Measurements from ENCODE around the gene XYLB. TPM values are rescaled to one million over a fixed set of nuclear protein-coding genes. Genes with fewer than 3 reads are reported as not detected.
"Not testable (repeated sequence)": the region's sequence is repeated elsewhere in the genome, so short reads cannot be mapped to it uniquely, and the experiment has no call there.

Gene XYLB
- total RNA-seq, 1 donor from 2014 or later, result 6.9 TPM

DNA sequence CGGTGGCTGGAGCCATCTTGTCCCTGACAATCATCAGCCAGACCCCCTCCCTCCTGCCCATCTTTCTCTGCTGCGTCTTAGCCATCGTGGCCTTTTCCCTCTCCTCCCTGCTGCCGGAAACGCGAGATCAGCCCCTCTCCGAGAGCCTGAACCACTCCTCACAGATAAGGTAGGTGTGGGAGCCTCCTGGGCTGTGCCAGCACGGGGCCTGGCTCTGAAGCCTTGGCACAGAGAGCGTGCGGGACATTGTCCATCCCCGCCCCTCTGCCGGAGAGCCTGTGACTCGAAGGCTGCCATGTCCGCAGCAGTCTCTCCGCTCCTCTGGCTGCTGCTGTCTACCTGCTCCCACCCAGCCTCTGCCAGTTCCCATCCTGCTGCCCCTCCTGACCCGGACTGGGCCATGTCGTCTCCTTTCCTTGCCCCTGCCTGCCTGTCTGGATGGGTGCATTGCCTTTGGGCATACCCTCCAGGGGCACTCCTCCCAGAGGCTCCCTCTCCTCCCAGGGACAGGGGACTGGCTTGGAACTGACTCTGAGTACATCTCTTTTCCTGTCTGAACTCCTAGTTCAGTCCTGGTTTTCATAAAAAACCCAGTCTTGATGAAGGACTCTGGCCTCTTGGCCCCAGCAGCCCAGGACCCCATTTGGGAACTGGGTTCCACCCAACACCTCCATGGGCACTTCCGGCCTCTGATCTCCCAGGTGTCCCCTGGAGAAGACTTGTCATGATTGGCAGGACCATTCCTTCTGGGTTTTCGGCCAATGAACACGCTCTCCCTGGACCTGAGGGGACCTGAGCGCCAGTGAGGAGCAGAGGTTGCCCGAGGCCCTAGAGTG lies 30.0 kb upstream of the XYLB start:
- no peaks in the 10 kb centered on the region for H3K27me3 ChIP-seq
- H3F3A ChIP-seq (ENCODE audit: low read depth), result peaks cover 9% of the 10 kb centered on the region
- DNase-seq (ENCODE audit: low spot score), result no peak
- Mint-ChIP-seq H3K27ac (no peak overlapping the region), H3K27me3 (ENCODE audit: insufficient read depth, low read depth) (peaks cover 7% of the 10 kb centered on the region), H3K36me3 (no peaks in the 10 kb centered on the region), H3K9me3 (no peaks in the 10 kb centered on the region), H3K4me3 (no peak overlapping the region), H3K4me1 (peaks cover 25% of the 10 kb centered on the region)
- H3K36me3 ChIP-seq, result no peaks in the 10 kb centered on the region
- H3K9ac ChIP-seq, result no peak overlapping the region
- no peaks in the 10 kb centered on the region for H3K9me3 ChIP-seq (ENCODE audit: low read depth)
- H4K20me1 ChIP-seq (ENCODE audit: low read depth), result no peaks in the 10 kb centered on the region
- H3K79me2 ChIP-seq (ENCODE audit: low read depth), result no peaks in the 10 kb centered on the region
- no peak for TF ChIP-seq EZH2 (IDR thresholded peaks at IDR 0.05)
- TF ChIP-seq CTCF (IDR thresholded peaks at IDR 0.05), result no peak
- no peak for TF ChIP-seq EZH2phosphoT487 (IDR thresholded peaks at IDR 0.05)
- H3K4me1 ChIP-seq, result peaks cover 17% of the 10 kb centered on the region
- H2AFZ ChIP-seq (replicated peaks), result no peak overlapping the region
- no peak overlapping the region for H3K4me2 ChIP-seq
- H3K4me3 ChIP-seq, result no peak overlapping the region
- no peak overlapping the region for H3K27ac ChIP-seq

- Histone ChIP-seq H3K9ac (no peak overlapping the region), H3K4me3 (no peak overlapping the region), H3F3A (ENCODE audit: low read depth) (peaks cover 9% of the 10 kb centered on the region), H3K4me1 (peaks cover 17% of the 10 kb centered on the region), H3K27ac (no peak overlapping the region), H3K4me2 (no peak overlapping the region), H3K9me3 (ENCODE audit: low read depth) (no peaks in the 10 kb centered on the region), H3K36me3 (no peaks in the 10 kb centered on the region), H3K27me3 (no peaks in the 10 kb centered on the region), H4K20me1 (ENCODE audit: low read depth) (no peaks in the 10 kb centered on the region), H3K79me2 (ENCODE audit: low read depth) (no peaks in the 10 kb centered on the region), H2AFZ (replicated peaks) (no peak overlapping the region)
- TF ChIP-seq EZH2phosphoT487 (IDR thresholded peaks at IDR 0.05) (no peak), CTCF (IDR thresholded peaks at IDR 0.05) (no peak), EZH2 (IDR thresholded peaks at IDR 0.05) (no peak)
- Mint-ChIP-seq H3K36me3 (no peaks in the 10 kb centered on the region), H3K4me1 (peaks cover 22% of the 10 kb centered on the region), H3K9me3 (no peaks in the 10 kb centered on the region), H3K27me3 (ENCODE audit: insufficient read depth, low read depth) (peaks cover 4% of the 10 kb centered on the region), H3K27ac (no peak overlapping the region), H3K4me3 (no peak overlapping the region)
- no peak for DNase-seq (ENCODE audit: low spot score)
These were observed 29.3 kb upstream of the XYLB start for GRCh38 chr3:38317192-38317759.

GRCh38 chr3:38318766-38319671 lies 27.6 kb upstream of the XYLB start:
- DNase-seq (ENCODE audit: low spot score), result no peak
- no peaks in the 10 kb centered on the region for H3K9me3 Mint-ChIP-seq
- no peaks in the 10 kb centered on the region for H3K36me3 Mint-ChIP-seq
- H3K4me3 Mint-ChIP-seq, result no peak overlapping the region
- no peaks in the 10 kb centered on the region for H3K9me3 ChIP-seq (ENCODE audit: low read depth)
- H3K27me3 Mint-ChIP-seq (ENCODE audit: insufficient read depth, low read depth), result peaks cover 6% of the 10 kb centered on the region
- H2AFZ ChIP-seq (replicated peaks), result no peak overlapping the region
- H3K4me1 ChIP-seq, result peaks cover 15% of the 10 kb centered on the region
- no peak overlapping the region for H3K27ac Mint-ChIP-seq
- no peaks in the 10 kb centered on the region for H4K20me1 ChIP-seq (ENCODE audit: low read depth)
- peaks cover 10% of the 10 kb centered on the region for H3K4me1 Mint-ChIP-seq
- no peaks in the 10 kb centered on the region for H3K79me2 ChIP-seq (ENCODE audit: low read depth)
- no peak overlapping the region for H3K4me2 ChIP-seq
- peaks cover 9% of the 10 kb centered on the region for H3F3A ChIP-seq (ENCODE audit: low read depth)
- H3K27me3 ChIP-seq, result no peaks in the 10 kb centered on the region
- no peak overlapping the region for H3K9ac ChIP-seq
- H3K27ac ChIP-seq, result no peak overlapping the region
- TF ChIP-seq EZH2 (IDR thresholded peaks at IDR 0.05) (no peak), CTCF (IDR thresholded peaks at IDR 0.05) (no peak), EZH2phosphoT487 (IDR thresholded peaks at IDR 0.05) (no peak)
- H3K4me3 ChIP-seq, result no peak overlapping the region
- no peaks in the 10 kb centered on the region for H3K36me3 ChIP-seq

GRCh38 chr3:38320638-38321037 lies 25.9 kb upstream of the XYLB start:
- not testable (repeated sequence) for H3F3A ChIP-seq (ENCODE audit: low read depth); H3K36me3 Mint-ChIP-seq; H3K27me3 Mint-ChIP-seq (ENCODE audit: insufficient read depth, low read depth); H3K9me3 ChIP-seq (ENCODE audit: low read depth); H3K4me3 ChIP-seq; H3K4me1 Mint-ChIP-seq; H3K79me2 ChIP-seq (ENCODE audit: low read depth); H3K27ac ChIP-seq; H3K36me3 ChIP-seq; H2AFZ ChIP-seq (replicated peaks); H3K27me3 ChIP-seq; H3K4me1 ChIP-seq; H3K9ac ChIP-seq; H3K4me3 Mint-ChIP-seq; H3K27ac Mint-ChIP-seq; H3K4me2 ChIP-seq; DNase-seq (ENCODE audit: low spot score); H3K9me3 Mint-ChIP-seq; H4K20me1 ChIP-seq (ENCODE audit: low read depth)

Data from neural progenitor cell (in vitro differentiated cells).